Measurements from ENCODE around the gene BEGAIN.
A peak's percentile ranks its signal among the peaks of the same experiment; 100 is the strongest.

Gene BEGAIN

GRCh38 chr14:100536721-100537445 lies 50.3 kb downstream of the BEGAIN start:
- Histone ChIP-seq H3K4me1 (no peaks in the 10 kb centered on the region), H3K36me3 (replicated peaks) (no peaks in the 10 kb centered on the region), H3K27me3 (ENCODE audit: low read depth) (no peaks in the 10 kb centered on the region), H3K9me3 (no peaks in the 10 kb centered on the region), H3K4me3 (no peak overlapping the region)
- in situ Hi-C loops (cut with MboI; ENCODE audit: low sequenced_read_pairs) = no loop called here
- DNase-seq (ENCODE audit: low spot score in 2 of 2) = peak in 1 of 2 experiments; percentile 6

GRCh38 chr14:100536121-100536510 lies 51.1 kb downstream of the BEGAIN start:
- Histone ChIP-seq H3K4me3 (no peak overlapping the region), H3K9me3 (no peaks in the 10 kb centered on the region), H3K4me1 (no peaks in the 10 kb centered on the region), H3K36me3 (replicated peaks) (no peaks in the 10 kb centered on the region), H3K27me3 (ENCODE audit: low read depth) (no peaks in the 10 kb centered on the region)
- DNase-seq (ENCODE audit: low spot score in 2 of 2) = no peak
- in situ Hi-C loops (cut with MboI; ENCODE audit: low sequenced_read_pairs) = no loop called here

GRCh38 chr14:100535287-100536120 lies 51.7 kb downstream of the BEGAIN start:
- DNase-seq (ENCODE audit: low spot score in 2 of 2) = no peak
- Histone ChIP-seq H3K36me3 (replicated peaks) (no peaks in the 10 kb centered on the region), H3K4me1 (no peaks in the 10 kb centered on the region), H3K27me3 (ENCODE audit: low read depth) (no peaks in the 10 kb centered on the region), H3K4me3 (no peak overlapping the region), H3K9me3 (no peaks in the 10 kb centered on the region)
- in situ Hi-C loops (cut with MboI; ENCODE audit: low sequenced_read_pairs) = no loop called here

- peak in 1 of 2 experiments; percentile 11 for DNase-seq (ENCODE audit: low spot score in 2 of 2)
- H3K27me3 ChIP-seq (ENCODE audit: low read depth) = no peaks in the 10 kb centered on the region
- no peaks in the 10 kb centered on the region for H3K9me3 ChIP-seq
- in situ Hi-C loops (cut with MboI; ENCODE audit: low sequenced_read_pairs) = no loop called here
- no peaks in the 10 kb centered on the region for H3K36me3 ChIP-seq (replicated peaks)
- no peak overlapping the region for H3K4me3 ChIP-seq
- no peaks in the 10 kb centered on the region for H3K4me1 ChIP-seq
These were observed 52.5 kb downstream of the BEGAIN start for GRCh38 chr14:100534528-100535286.

- in situ Hi-C loops (cut with MboI; ENCODE audit: low sequenced_read_pairs) = no loop called here
- Histone ChIP-seq H3K36me3 (replicated peaks) (no peaks in the 10 kb centered on the region), H3K4me1 (no peaks in the 10 kb centered on the region), H3K9me3 (no peaks in the 10 kb centered on the region), H3K4me3 (no peak overlapping the region), H3K27me3 (ENCODE audit: low read depth) (no peaks in the 10 kb centered on the region)
- peak in 1 of 2 experiments; percentile 10 for DNase-seq (ENCODE audit: low spot score in 2 of 2)
These were observed 53.3 kb downstream of the BEGAIN start for GRCh38 chr14:100533656-100534485.

- in situ Hi-C loops (cut with MboI; ENCODE audit: low sequenced_read_pairs) = no loop called here
- H3K4me3 ChIP-seq = no peak overlapping the region
- DNase-seq (ENCODE audit: low spot score in 2 of 2) = peak in 1 of 2 experiments; percentile 3
- no peaks in the 10 kb centered on the region for H3K36me3 ChIP-seq (replicated peaks)
- H3K4me1 ChIP-seq = no peaks in the 10 kb centered on the region
- no peaks in the 10 kb centered on the region for H3K27me3 ChIP-seq (ENCODE audit: low read depth)
- H3K9me3 ChIP-seq = no peaks in the 10 kb centered on the region
These were observed 54.1 kb downstream of the BEGAIN start for GRCh38 chr14:100532906-100533655.

- in situ Hi-C loops (cut with MboI; ENCODE audit: low sequenced_read_pairs) = no loop called here
- DNase-seq (ENCODE audit: low spot score in 2 of 2) = peak in 1 of 2 experiments; percentile 6
- Histone ChIP-seq H3K4me1 (no peaks in the 10 kb centered on the region), H3K9me3 (no peaks in the 10 kb centered on the region), H3K27me3 (ENCODE audit: low read depth) (no peaks in the 10 kb centered on the region), H3K4me3 (no peak overlapping the region), H3K36me3 (replicated peaks) (no peaks in the 10 kb centered on the region)
These were observed 54.9 kb downstream of the BEGAIN start for GRCh38 chr14:100532154-100532861.

- DNase-seq (ENCODE audit: low spot score in 2 of 2) = no peak
- Histone ChIP-seq H3K27me3 (ENCODE audit: low read depth) (no peaks in the 10 kb centered on the region), H3K4me1 (no peaks in the 10 kb centered on the region), H3K4me3 (no peak overlapping the region), H3K36me3 (replicated peaks) (no peaks in the 10 kb centered on the region), H3K9me3 (no peaks in the 10 kb centered on the region)
- in situ Hi-C loops (cut with MboI; ENCODE audit: low sequenced_read_pairs) = no loop called here
These were observed 55.8 kb downstream of the BEGAIN start for GRCh38 chr14:100531152-100532121.

GRCh38 chr14:100530270-100531072 lies 56.7 kb downstream of the BEGAIN start:
- Histone ChIP-seq H3K4me3 (no peak overlapping the region), H3K9me3 (no peaks in the 10 kb centered on the region), H3K4me1 (no peaks in the 10 kb centered on the region), H3K36me3 (replicated peaks) (no peaks in the 10 kb centered on the region), H3K27me3 (ENCODE audit: low read depth) (no peaks in the 10 kb centered on the region)
- no peak for DNase-seq (ENCODE audit: low spot score in 2 of 2)
- in situ Hi-C loops (cut with MboI; ENCODE audit: low sequenced_read_pairs) = no loop called here

- DNase-seq (ENCODE audit: low spot score in 2 of 2) = no peak
- H3K27me3 ChIP-seq (ENCODE audit: low read depth) = no peaks in the 10 kb centered on the region
- no peak overlapping the region for H3K4me3 ChIP-seq
- no peaks in the 10 kb centered on the region for H3K9me3 ChIP-seq
- no peaks in the 10 kb centered on the region for H3K4me1 ChIP-seq
- no peaks in the 10 kb centered on the region for H3K36me3 ChIP-seq (replicated peaks)
- in situ Hi-C loops (cut with MboI; ENCODE audit: low sequenced_read_pairs) = no loop called here
These were observed 57.6 kb downstream of the BEGAIN start for GRCh38 chr14:100529561-100530031.

Measured in HAP-1 (cell line).